AG09319 (cell line): ENCODE data around the gene ITSN1.

Source experiments
- DNase-seq: peaks from one replicate; pipeline ENCODE4 v3.0.0-alpha.2; 2010; ENCODE audit warnings: low read depth; ENCODE audit errors: extremely low read depth
- CTCF ChIP-seq: IDR thresholded peaks from 2 replicates; pipeline ENCODE4 v1.5.1; 2011; ENCODE audit warnings: low read depth, mild to moderate bottlenecking, inconsistent platforms, low read length, moderate library complexity

The ITSN1 gene

GRCh38 chr21:33811167-33812010 lies 169.1 kb downstream of the ITSN1 start:
- no peak for DNase-seq
- TF ChIP-seq CTCF, result no peak

- DNase-seq, result no peak
- TF ChIP-seq CTCF, result no peak
These were observed 171.6 kb downstream of the ITSN1 start for GRCh38 chr21:33813832-33814365.

- DNase-seq, result no peak
- no peak for TF ChIP-seq CTCF
These were observed 172.9 kb downstream of the ITSN1 start for GRCh38 chr21:33815143-33815707.

GRCh38 chr21:33816174-33816573 lies 173.9 kb downstream of the ITSN1 start:
- TF ChIP-seq CTCF, result no peak
- DNase-seq, result no peak

GRCh38 chr21:33817138-33817537 lies 174.8 kb downstream of the ITSN1 start:
- DNase-seq, result no peak
- no peak for TF ChIP-seq CTCF

GRCh38 chr21:33817663-33818451 lies 175.6 kb downstream of the ITSN1 start:
- no peak for DNase-seq
- no peak for TF ChIP-seq CTCF
